ENCODE measurements around the gene CCDC184. TPM values are rescaled to one million over a fixed set of nuclear protein-coding genes. Genes with fewer than 3 reads are reported as not detected.
A peak's percentile ranks its signal among the peaks of the same experiment; 100 is the strongest.

The CCDC184 gene
- total RNA-seq (ENCODE audit: unreplicated experiment), result 36.2 TPM
- long read RNA-seq, transcript CCDC184-201 (1 exons, 2,343 nt), result major isoform, 28 of 28 reads
- long read RNA-seq, partial matches to known transcripts, result 0 of 28 reads
- long read RNA-seq, other reads (novel, unspliced or antisense), result 0 of 28 reads

GRCh38 chr12:48183091-48183875, at the start of gene CCDC184:
CCDC184 (plus strand) TSS chr12:48183644; CDS start chr12:48184123, 479 bp downstream.
- Mint-ChIP-seq H3K4me3 (ENCODE audit: unreplicated experiment) (peak within 1 kb of the TSS; percentile 94), H3K27me3 (ENCODE audit: unreplicated experiment) (peaks cover 20% of the 10 kb centered on the region), H3K4me1 (ENCODE audit: low read depth, unreplicated experiment) (peaks cover 13% of the 10 kb centered on the region), H3K27ac (ENCODE audit: unreplicated experiment) (peak within 1 kb of the TSS; percentile 89), H3K9me3 (ENCODE audit: unreplicated experiment) (peaks cover 12% of the 10 kb centered on the region), H3K36me3 (ENCODE audit: unreplicated experiment) (peaks cover 7% of the 10 kb centered on the region)
- peak; percentile 82 for DNase-seq
- TF ChIP-seq CTCF (IDR thresholded peaks at IDR 0.05; ENCODE audit: partially characterized antibody, unreplicated experiment), result no peak

GRCh38 chr12:48135027-48135426, 48.4 kb upstream of the CCDC184 start:
- no peak for TF ChIP-seq CTCF (IDR thresholded peaks at IDR 0.05; ENCODE audit: partially characterized antibody, unreplicated experiment)
- DNase-seq, result no peak
- Mint-ChIP-seq H3K27me3 (ENCODE audit: unreplicated experiment) (no peaks in the 10 kb centered on the region), H3K4me1 (ENCODE audit: low read depth, unreplicated experiment) (no peaks in the 10 kb centered on the region), H3K9me3 (ENCODE audit: unreplicated experiment) (no peaks in the 10 kb centered on the region), H3K4me3 (ENCODE audit: unreplicated experiment) (no peak overlapping the region), H3K27ac (ENCODE audit: unreplicated experiment) (no peak overlapping the region), H3K36me3 (ENCODE audit: unreplicated experiment) (peaks cover 4% of the 10 kb centered on the region)

- no peak for DNase-seq
- no peak for TF ChIP-seq CTCF (IDR thresholded peaks at IDR 0.05; ENCODE audit: partially characterized antibody, unreplicated experiment)
- no peaks in the 10 kb centered on the region for H3K4me1 Mint-ChIP-seq (ENCODE audit: low read depth, unreplicated experiment)
- H3K4me3 Mint-ChIP-seq (ENCODE audit: unreplicated experiment), result no peak overlapping the region
- no peaks in the 10 kb centered on the region for H3K27me3 Mint-ChIP-seq (ENCODE audit: unreplicated experiment)
- no peak overlapping the region for H3K27ac Mint-ChIP-seq (ENCODE audit: unreplicated experiment)
- H3K9me3 Mint-ChIP-seq (ENCODE audit: unreplicated experiment), result no peaks in the 10 kb centered on the region
- peaks cover 5% of the 10 kb centered on the region for H3K36me3 Mint-ChIP-seq (ENCODE audit: unreplicated experiment)
Measured at GRCh38 chr12:48142818-48143674, 40.4 kb upstream of the CCDC184 start.

GRCh38 chr12:48143898-48144297, 39.5 kb upstream of the CCDC184 start:
- no peak for DNase-seq
- TF ChIP-seq CTCF (IDR thresholded peaks at IDR 0.05; ENCODE audit: partially characterized antibody, unreplicated experiment), result no peak
- H3K4me3 Mint-ChIP-seq (ENCODE audit: unreplicated experiment), result no peak overlapping the region
- no peaks in the 10 kb centered on the region for H3K27me3 Mint-ChIP-seq (ENCODE audit: unreplicated experiment)
- no peak overlapping the region for H3K27ac Mint-ChIP-seq (ENCODE audit: unreplicated experiment)
- H3K9me3 Mint-ChIP-seq (ENCODE audit: unreplicated experiment), result no peaks in the 10 kb centered on the region
- H3K4me1 Mint-ChIP-seq (ENCODE audit: low read depth, unreplicated experiment), result no peaks in the 10 kb centered on the region
- H3K36me3 Mint-ChIP-seq (ENCODE audit: unreplicated experiment), result peaks cover 5% of the 10 kb centered on the region
